Measurements from ENCODE around the gene SULT1A2.

DNA sequence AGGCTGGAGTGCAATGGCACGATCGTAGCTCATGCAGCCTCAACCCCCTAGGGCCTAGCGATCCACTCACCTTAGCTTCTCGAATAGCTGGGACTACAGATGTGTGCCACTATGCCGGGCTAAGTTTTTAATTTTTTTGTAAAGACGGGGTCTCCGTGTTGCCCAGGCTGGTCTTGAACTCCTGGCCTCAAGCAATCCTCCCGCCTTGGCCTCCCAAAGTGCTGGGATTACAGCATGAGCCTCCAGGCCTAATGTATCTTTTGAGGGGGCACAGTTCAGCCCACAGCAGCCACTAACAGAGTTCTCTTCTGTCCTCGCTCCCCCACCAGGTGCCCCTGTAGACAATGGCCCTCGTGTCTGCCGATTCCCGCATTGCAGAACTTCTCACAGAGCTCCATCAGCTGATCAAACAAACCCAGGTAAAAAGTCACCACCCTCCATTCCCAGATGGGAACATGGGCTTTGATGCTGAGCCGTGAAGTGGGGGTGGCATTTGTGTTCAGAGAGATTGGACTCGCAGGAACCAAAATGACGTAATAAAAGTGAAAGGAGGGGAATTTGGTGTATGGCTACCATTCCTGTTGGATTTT, 16.0 kb downstream of the SULT1A2 start:
- TF ChIP-seq RAD21 (IDR thresholded peaks at IDR 0.05; ENCODE audit: low read length) (no peak), CTCF (IDR thresholded peaks at IDR 0.05) (no peak), YY1 (IDR thresholded peaks at IDR 0.05; ENCODE audit: low read depth) (no peak), MXI1 (IDR thresholded peaks at IDR 0.05; ENCODE audit: low read depth, low read length) (no peak), REST (IDR thresholded peaks at IDR 0.05; ENCODE audit: low read depth, low read length) (no peak), POLR2AphosphoS5 (IDR thresholded peaks at IDR 0.05; ENCODE audit: low read depth, low read length) (no peak), RFX5 (IDR thresholded peaks at IDR 0.05; ENCODE audit: low read length) (no peak), TCF12 (IDR thresholded peaks at IDR 0.05) (no peak), GATA2 (CRISPR knock-in tag; IDR thresholded peaks at IDR 0.05) (no peak), CHD2 (IDR thresholded peaks at IDR 0.05; ENCODE audit: low read length, partially characterized antibody) (no peak), RXRA (IDR thresholded peaks at IDR 0.05; ENCODE audit: borderline replicate concordance, low read depth) (no peak), TAF1 (IDR thresholded peaks at IDR 0.05; ENCODE audit: borderline replicate concordance, low read depth, low read length) (no peak), MEF2A (IDR thresholded peaks at IDR 0.05; ENCODE audit: borderline replicate concordance, low read depth) (no peak)

Measured in SK-N-SH (cell line).